ENCODE measurements around the gene GRK6. TPM values are rescaled to one million over a fixed set of nuclear protein-coding genes. Genes with fewer than 3 reads are reported as not detected.

The GRK6 gene
- total and polyA plus RNA-seq, 2 experiments from 2014 or later: 13.0 to 56.8 TPM

DNA sequence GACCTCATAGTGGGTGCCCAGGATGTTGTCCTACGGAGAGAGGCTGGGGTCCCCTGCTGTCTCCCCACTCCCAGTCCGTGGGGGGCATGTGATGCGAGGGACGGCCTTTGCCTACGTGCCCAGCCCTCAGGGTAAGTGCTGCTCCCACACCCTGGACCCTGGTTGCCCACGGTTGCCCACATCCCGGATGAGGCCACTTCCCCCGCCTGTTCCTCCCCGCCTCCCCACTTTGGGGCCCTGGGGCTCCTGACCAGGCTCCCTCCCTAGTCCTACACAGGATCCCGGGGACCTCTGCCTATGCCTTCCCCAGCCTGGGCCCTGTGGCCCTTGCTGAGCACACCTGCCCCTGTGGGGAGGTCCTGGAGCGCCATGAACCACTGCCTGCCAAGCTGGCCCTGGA is 40.8 kb upstream of the GRK6 start:
- ATAC-seq (no peak), DNase-seq (ENCODE audit: low spot score) (no peak)
- H3K27ac ChIP-seq (ENCODE audit: low read depth): no peak overlapping the region
- H3K27me3 ChIP-seq (ENCODE audit: insufficient read depth): peaks cover 18% of the 10 kb centered on the region; the same call in 1 of the 2 replicates
- TF ChIP-seq REST (IDR thresholded peaks at IDR 0.05; ENCODE audit: unreplicated experiment) (no peak), ZNF331 (CRISPR knock-in tag; IDR thresholded peaks at IDR 0.05; ENCODE audit: low read depth) (no peak), EZH2 (IDR thresholded peaks at IDR 0.05; ENCODE audit: low read depth, unreplicated experiment) (no peak), EZH2phosphoT487 (IDR thresholded peaks at IDR 0.05; ENCODE audit: unreplicated experiment) (no peak), JUNB (IDR thresholded peaks at IDR 0.05; ENCODE audit: unreplicated experiment) (no peak), ZNF114 (CRISPR knock-in tag; IDR thresholded peaks at IDR 0.05) (no peak), STAT1 (IDR thresholded peaks at IDR 0.05; ENCODE audit: unreplicated experiment) (no peak), CREB1 (CRISPR knock-in tag; IDR thresholded peaks at IDR 0.05; ENCODE audit: low read depth) (no peak), NANOG (IDR thresholded peaks at IDR 0.05; ENCODE audit: borderline replicate concordance) (no peak), POLR2AphosphoS5 (IDR thresholded peaks at IDR 0.05; ENCODE audit: low read depth) (no peak)
- TF ChIP-seq, protein P1, sequence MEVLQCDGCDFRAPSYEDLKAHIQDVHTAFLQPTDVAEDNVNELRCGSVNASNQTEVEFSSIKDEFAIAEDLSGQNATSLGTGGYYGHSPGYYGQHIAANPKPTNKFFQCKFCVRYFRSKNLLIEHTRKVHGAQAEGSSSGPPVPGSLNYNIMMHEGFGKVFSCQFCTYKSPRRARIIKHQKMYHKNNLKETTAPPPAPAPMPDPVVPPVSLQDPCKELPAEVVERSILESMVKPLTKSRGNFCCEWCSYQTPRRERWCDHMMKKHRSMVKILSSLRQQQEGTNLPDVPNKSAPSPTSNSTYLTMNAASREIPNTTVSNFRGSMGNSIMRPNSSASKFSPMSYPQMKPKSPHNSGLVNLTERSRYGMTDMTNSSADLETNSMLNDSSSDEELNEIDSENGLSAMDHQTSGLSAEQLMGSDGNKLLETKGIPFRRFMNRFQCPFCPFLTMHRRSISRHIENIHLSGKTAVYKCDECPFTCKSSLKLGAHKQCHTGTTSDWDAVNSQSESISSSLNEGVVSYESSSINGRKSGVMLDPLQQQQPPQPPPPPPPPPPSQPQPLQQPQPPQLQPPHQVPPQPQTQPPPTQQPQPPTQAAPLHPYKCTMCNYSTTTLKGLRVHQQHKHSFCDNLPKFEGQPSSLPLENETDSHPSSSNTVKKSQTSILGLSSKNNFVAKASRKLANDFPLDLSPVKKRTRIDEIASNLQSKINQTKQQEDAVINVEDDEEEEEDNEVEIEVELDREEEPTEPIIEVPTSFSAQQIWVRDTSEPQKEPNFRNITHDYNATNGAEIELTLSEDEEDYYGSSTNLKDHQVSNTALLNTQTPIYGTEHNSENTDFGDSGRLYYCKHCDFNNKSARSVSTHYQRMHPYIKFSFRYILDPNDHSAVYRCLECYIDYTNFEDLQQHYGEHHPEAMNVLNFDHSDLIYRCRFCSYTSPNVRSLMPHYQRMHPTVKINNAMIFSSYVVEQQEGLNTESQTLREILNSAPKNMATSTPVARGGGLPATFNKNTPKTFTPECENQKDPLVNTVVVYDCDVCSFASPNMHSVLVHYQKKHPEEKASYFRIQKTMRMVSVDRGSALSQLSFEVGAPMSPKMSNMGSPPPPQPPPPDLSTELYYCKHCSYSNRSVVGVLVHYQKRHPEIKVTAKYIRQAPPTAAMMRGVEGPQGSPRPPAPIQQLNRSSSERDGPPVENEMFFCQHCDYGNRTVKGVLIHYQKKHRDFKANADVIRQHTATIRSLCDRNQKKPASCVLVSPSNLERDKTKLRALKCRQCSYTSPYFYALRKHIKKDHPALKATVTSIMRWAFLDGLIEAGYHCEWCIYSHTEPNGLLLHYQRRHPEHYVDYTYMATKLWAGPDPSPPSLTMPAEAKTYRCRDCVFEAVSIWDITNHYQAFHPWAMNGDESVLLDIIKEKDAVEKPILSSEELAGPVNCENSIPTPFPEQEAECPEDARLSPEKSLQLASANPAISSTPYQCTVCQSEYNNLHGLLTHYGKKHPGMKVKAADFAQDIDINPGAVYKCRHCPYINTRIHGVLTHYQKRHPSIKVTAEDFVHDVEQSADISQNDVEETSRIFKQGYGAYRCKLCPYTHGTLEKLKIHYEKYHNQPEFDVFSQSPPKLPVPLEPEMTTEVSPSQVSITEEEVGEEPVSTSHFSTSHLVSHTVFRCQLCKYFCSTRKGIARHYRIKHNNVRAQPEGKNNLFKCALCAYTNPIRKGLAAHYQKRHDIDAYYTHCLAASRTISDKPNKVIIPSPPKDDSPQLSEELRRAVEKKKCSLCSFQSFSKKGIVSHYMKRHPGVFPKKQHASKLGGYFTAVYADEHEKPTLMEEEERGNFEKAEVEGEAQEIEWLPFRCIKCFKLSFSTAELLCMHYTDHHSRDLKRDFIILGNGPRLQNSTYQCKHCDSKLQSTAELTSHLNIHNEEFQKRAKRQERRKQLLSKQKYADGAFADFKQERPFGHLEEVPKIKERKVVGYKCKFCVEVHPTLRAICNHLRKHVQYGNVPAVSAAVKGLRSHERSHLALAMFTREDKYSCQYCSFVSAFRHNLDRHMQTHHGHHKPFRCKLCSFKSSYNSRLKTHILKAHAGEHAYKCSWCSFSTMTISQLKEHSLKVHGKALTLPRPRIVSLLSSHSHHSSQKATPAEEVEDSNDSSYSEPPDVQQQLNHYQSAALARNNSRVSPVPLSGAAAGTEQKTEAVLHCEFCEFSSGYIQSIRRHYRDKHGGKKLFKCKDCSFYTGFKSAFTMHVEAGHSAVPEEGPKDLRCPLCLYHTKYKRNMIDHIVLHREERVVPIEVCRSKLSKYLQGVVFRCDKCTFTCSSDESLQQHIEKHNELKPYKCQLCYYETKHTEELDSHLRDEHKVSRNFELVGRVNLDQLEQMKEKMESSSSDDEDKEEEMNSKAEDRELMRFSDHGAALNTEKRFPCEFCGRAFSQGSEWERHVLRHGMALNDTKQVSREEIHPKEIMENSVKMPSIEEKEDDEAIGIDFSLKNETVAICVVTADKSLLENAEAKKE (CRISPR knock-in tag; IDR thresholded peaks at IDR 0.05): no peak
- TF ChIP-seq, protein P2, sequence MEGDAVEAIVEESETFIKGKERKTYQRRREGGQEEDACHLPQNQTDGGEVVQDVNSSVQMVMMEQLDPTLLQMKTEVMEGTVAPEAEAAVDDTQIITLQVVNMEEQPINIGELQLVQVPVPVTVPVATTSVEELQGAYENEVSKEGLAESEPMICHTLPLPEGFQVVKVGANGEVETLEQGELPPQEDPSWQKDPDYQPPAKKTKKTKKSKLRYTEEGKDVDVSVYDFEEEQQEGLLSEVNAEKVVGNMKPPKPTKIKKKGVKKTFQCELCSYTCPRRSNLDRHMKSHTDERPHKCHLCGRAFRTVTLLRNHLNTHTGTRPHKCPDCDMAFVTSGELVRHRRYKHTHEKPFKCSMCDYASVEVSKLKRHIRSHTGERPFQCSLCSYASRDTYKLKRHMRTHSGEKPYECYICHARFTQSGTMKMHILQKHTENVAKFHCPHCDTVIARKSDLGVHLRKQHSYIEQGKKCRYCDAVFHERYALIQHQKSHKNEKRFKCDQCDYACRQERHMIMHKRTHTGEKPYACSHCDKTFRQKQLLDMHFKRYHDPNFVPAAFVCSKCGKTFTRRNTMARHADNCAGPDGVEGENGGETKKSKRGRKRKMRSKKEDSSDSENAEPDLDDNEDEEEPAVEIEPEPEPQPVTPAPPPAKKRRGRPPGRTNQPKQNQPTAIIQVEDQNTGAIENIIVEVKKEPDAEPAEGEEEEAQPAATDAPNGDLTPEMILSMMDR (conservative IDR thresholded peaks at IDR 0.05; ENCODE audit: low read depth in 2 of 2): no peak
- TF ChIP-seq, protein P3, sequence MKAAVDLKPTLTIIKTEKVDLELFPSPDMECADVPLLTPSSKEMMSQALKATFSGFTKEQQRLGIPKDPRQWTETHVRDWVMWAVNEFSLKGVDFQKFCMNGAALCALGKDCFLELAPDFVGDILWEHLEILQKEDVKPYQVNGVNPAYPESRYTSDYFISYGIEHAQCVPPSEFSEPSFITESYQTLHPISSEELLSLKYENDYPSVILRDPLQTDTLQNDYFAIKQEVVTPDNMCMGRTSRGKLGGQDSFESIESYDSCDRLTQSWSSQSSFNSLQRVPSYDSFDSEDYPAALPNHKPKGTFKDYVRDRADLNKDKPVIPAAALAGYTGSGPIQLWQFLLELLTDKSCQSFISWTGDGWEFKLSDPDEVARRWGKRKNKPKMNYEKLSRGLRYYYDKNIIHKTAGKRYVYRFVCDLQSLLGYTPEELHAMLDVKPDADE (IDR thresholded peaks at IDR 0.05): no peak
- H3K27me3 Mint-ChIP-seq (ENCODE audit: insufficient read depth, low read depth, poor library complexity): peaks cover 33% of the 10 kb centered on the region
- H3K9me2 ChIP-seq (ENCODE audit: insufficient read depth): no peaks in the 10 kb centered on the region
- H3K36me3 ChIP-seq (ENCODE audit: insufficient read depth): no peaks in the 10 kb centered on the region
- no peak overlapping the region for H3K4me3 Mint-ChIP-seq
- H3K27ac Mint-ChIP-seq: no peak overlapping the region
- peaks cover 30% of the 10 kb centered on the region for H3K4me1 Mint-ChIP-seq
- no peaks in the 10 kb centered on the region for H4K20me1 ChIP-seq (replicated peaks; ENCODE audit: insufficient read depth)
- H3K4me2 ChIP-seq: no peak overlapping the region
- no peak overlapping the region for H3K4me3 ChIP-seq
- no peaks in the 10 kb centered on the region for H3K79me2 ChIP-seq (replicated peaks; ENCODE audit: insufficient read depth)
- no peaks in the 10 kb centered on the region for H3K9me3 Mint-ChIP-seq
- 0 out of 2 replicates have a peak, but pooled peaks cover 8% of the 10 kb centered on the region for H3F3A ChIP-seq (replicated peaks; ENCODE audit: low read depth)
- no peaks in the 10 kb centered on the region; the same call in 2 of the 3 replicates for H3K36me3 Mint-ChIP-seq (ENCODE audit: low read depth)
- no peak overlapping the region for H2AFZ ChIP-seq
- H3K4me1 ChIP-seq (ENCODE audit: insufficient read depth): no peaks in the 10 kb centered on the region

All from GM23338 (cell line).